Stimulated activated CD4-positive, alpha-beta T cell treated with anti-CD3 and anti-CD28 coated beads, Interleukin-1b, Interleukin-23, amount 100 ng/mL, for 1 hour (primary cell): ENCODE results near the gene SRM.
A peak's percentile ranks its signal among the peaks of the same experiment; 100 is the strongest.
"Not testable (repeated sequence)": the region's sequence is repeated elsewhere in the genome, so short reads cannot be mapped to it uniquely, and the experiment has no call there.

Experiments
- DNase-seq, 2 donors: peaks; one replicate each; pipeline ENCODE4 v3.0.0-alpha.2; 2020; ENCODE audit warnings: low read depth in 2 of 2

SRM gene

DNA sequence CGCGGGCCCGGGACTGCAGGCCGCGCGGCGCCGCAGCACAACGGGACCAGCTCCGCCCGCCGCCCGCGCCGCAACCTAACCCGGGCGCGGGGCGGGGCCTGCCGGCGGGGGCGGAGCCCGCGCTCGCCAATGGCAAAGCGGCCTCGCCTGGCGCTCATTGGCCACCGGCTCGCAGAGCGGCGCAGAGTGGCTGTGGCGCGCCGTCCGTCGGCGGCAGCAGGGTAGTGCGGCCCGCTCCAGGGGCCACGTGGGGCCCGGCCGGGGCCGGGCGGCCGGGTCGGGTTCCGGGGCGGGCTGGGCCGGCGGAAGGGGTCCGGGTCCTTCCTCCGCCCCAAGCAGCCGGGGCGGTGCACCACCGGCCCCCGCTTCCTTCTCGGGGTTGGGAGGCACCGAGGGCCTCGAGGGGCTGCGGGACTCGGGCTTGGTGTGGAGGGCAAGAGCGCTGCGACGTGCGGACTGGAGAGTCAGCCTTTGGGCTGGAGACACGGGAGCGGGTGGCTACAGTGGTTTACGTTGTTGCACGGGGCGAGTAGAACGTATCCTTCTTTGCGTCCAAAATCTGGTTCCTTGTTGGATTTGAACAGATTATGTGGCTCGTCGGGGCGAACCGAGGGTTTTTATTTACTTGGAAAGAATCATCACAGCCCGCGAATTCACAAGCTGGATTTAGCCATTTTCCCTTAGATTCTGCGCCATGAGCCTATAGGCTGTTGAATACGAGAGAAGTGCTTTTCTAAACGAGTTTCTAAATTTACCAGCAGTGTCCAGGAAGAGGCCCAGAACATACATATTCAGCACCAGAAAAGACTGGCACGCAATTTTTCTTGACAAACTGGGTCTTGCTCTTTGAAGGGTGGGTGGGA, at the start of gene SRM:
Gene SRM, minus strand, starts transcription at position 51 of the 863 bp plus-strand sequence. CDS start 75 bp downstream, outside the sequence.
- DNase-seq: peak; percentile 77 to 81

DNA sequence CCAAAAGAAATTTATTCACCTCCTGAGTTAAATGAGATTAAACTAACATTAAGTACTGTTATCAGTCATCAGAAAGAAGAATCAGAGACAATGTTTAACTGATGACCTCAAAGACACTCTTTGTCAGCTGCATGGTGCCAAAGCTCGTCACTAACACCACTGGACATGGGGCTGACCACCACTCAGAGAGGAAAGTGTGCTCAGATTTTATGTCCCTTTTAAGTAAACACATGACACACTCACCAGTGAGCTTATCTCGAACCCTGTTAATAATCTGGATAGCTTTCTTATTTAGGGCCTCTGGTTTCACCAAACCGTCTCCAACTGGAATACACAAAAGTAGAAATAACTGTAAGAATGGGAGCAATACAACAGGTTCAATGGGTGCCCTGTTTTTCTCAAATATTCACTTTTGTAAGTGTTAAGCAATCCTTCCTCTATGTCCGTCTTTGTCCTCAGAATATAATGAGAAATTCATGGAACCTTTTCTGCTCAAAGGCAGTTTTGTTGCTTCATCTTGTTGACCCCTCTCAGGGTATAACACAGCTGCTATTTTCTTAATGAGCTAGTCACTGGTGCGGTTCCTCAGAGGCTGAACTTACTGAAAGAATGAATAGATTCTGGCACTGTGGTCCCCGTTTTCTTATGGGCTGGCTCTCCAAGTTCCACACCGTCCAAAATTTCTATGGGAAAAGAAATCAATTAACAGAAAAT, 49.4 kb upstream of the SRM start:
- no peak for DNase-seq

DNA sequence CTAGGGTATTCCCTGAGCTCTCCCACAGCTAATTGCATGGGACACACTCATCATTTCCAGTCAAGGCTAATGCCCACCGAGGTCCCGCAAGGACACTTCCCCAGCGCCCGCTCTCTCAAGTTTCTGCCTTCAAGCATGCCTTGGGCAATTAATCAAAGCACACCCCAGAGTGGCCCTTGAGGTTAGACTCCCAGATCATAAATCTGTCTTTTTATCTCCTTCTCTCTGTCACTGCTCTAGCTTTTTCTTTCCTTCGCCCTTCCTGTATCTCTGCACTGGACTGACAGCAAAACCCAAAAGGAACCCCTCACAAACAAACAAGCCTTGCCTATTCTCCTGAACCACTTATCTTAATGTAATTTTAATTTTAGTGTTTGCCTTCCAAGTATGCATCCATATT, 47.8 kb upstream of the SRM start:
- DNase-seq: no peak

GRCh38 chr1:11105586-11105985, 45.8 kb upstream of the SRM start:
- DNase-seq: no peak

- no peak for DNase-seq
These were observed 41.5 kb upstream of the SRM start for GRCh38 chr1:11101347-11101746.

- DNase-seq: not testable (repeated sequence)
These were observed 41.0 kb upstream of the SRM start for GRCh38 chr1:11100806-11101205.

- DNase-seq: no peak
These were observed 40.3 kb upstream of the SRM start for GRCh38 chr1:11100149-11100493.

DNA sequence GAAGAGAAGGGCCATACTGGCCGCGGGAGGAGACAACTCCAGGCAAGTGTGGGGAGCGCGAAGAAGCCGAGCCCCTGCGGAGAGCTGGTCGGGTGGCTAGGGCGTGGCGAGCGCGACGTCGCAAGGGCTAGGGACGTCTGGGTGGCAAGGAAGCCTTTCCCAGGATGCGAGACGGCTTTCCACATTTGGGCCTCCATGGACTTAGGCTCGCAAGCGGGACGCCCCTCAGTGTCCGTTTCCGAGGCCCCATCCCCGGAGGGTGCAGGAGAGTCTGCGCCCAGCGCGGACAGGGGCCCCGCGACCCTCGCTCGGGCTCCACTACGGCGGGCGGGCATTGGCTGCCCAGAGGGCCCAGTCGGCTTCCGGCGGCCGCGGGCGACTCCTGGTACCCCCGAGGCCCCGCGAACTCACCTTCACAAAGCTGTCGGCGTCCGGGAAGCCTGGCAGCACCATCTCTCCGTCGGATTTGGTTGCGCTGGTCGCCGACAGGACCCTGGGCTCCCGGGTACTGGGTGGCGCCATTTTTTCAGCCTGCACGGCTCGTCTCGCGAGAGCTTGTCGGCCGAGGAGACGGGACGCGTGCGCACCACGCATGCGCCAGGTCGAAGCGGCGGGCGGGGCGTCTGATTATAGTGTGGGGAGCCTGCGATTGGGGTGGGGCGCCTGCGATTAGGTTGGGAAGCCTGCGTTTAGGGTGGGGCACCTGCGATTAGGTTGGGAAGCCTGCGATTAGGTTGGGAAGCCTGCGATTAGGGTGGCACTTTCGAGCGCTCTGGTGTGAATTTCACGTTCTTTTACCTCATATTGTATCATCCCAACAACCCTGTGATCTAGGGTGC, 39.7 kb upstream of the SRM start, which contains the start of gene EXOSC10:
Gene EXOSC10, minus strand, starts transcription at position 560 of the 839 bp plus-strand sequence. Its CDS starts 38 bp downstream, at position 522.
- peak; percentile 90 for DNase-seq

GRCh38 chr1:11098931-11099309, 39.1 kb upstream of the SRM start:
- no peak for DNase-seq

DNA sequence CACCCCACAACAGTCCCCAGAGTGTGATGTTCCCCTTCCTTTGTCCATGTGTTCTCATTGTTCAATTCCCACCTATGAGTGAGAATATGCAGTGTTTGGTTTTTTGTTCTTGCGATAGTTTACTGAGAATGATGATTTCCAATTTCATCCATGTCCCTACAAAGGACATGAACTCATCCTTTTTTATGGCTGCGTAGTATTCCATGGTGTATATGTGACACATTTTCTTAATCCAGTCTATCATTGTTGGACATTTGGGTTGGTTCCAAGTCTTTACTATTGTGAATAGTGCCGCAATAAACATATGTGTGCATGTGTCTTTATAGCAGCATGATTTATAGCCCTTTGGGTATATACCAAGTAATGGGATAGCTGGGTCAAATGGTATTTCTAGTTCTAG, 24.0 kb upstream of the SRM start:
- not testable (repeated sequence) for DNase-seq

DNA sequence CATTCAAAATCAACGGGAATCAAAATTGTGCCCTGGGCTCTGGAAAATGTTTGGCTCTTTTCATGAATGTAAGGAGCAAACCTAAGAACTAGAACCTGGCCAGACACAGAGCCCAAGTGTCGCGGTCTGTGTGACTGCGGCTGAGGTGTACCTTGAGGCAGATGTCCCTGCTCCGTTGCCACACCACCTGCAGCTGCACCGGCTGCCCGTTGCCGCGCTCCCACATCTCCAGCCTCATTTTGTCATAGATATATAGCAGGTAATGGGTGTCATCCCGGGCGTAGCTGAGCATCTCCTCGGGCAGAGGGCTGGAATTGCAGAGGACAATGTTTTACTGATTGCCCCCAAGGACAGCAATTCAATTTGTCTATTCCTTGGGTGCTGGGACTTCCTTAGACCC, 21.1 kb upstream of the SRM start:
- no peak for DNase-seq

DNA sequence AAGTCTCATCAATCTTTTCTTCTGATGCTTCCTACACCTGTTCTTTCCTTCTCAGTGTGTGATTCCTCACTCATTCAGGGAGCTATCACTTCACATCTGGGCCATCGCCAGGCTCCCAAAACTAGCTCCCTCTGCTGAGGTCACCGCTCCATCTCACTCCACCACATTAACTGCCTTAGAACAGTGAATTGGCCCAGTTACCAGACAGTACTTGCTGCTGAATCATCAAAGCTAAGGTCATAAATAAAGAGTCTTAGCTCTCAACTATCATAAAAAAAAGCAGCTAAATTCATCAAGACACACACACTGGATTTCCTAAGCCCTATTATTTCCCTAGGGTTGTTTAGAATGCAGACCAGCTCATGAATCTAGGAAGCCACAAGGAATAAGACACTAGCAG, 18.8 kb upstream of the SRM start:
- DNase-seq: no peak

GRCh38 chr1:11073398-11073797, 13.6 kb upstream of the SRM start:
- not testable (repeated sequence) for DNase-seq

DNA sequence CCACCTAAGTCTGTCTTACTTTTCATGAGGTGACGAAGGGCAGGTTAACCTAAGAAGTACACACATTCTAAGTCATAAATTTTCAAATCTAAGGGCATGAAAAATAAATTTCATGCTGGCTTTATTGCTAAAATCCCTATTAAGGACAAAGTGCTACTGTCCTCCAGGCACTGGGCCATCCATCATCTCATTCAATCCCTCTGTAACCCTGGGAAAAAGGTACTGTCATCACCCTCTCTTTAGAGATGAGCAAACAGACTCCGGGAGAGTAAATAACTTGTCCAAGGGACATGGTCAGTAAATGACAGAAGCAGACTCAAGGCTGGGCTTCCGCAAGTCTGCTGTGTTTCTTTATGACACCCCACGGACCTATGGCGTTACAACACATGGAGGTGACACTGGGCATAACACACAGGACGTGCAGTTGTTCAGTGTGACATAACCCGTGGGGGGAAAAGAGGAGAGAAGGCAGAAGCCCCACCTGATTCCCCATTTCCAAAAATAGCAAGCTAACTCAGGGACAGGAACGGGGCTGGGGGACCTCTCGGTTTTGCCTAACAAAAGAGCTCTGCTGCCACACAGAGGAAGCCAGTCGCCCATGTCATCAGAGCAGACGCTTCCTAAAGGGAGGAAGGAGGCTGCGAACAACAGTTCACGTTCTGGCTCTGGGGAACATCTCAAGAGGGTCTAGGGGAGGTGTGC, 12.5 kb upstream of the SRM start:
- DNase-seq: no peak

GRCh38 chr1:11071463-11072215, 11.8 kb upstream of the SRM start:
- DNase-seq: no peak

- no peak for DNase-seq
These were observed 11.1 kb upstream of the SRM start for GRCh38 chr1:11070876-11071275.

GRCh38 chr1:11068600-11069473, 9.0 kb upstream of the SRM start:
- DNase-seq: no peak

- no peak for DNase-seq
These were observed 8.1 kb upstream of the SRM start for GRCh38 chr1:11067716-11068599.

GRCh38 chr1:11065796-11066195, 6.0 kb upstream of the SRM start:
- no peak for DNase-seq
